ENCODE measurements around the gene ROBO2.

Gene ROBO2

DNA sequence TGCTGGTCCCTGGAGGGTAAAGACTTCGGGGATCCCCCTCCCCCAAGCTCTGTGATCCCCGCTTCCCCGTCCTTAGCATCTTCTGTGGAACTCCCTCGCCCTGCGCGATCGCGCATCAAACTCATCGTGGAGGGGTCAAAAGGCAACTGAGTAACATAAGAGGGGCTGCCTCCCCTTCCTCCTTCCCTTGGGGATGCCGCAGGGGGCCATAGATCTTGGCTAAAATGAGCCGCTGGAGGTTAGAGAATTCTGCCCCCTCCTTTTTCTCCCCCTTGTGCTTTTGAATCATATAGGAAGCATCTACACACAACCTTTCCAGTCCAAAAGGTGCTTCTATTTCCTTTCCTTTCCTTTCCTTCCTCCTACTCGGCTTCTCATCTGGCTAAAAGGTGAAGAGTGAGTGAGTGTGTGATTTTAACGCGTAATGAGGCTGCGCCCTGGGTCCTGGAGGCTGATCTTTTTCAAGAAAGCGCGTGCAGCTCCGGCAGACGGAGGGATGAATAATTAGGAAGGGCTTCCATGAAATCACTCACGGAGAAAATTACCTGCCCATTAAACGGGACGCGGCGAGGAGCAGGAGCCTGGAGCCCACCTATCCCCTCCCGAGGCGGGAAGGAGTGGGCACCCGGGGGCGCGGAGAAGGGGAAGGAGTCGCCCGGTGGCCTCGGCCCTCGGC lies 831 bp upstream of the ROBO2 start:
- Histone ChIP-seq H3K36me3 (no peaks in the 10 kb centered on the region), H3K27me3 (no peaks in the 10 kb centered on the region), H3K9me3 (no peaks in the 10 kb centered on the region), H3K4me1 (no peaks in the 10 kb centered on the region), H3K4me3 (ENCODE audit: low read depth, low read length) (peak overlapping the region; percentile 79)
- no peak for TF ChIP-seq CTCF (IDR thresholded peaks at IDR 0.05; ENCODE audit: low read depth, low read length)
- DNase-seq, result peak; percentile 18

- DNase-seq, result no peak
- H3K36me3 ChIP-seq, result no peaks in the 10 kb centered on the region
- no peaks in the 10 kb centered on the region for H3K9me3 ChIP-seq
- no peaks in the 10 kb centered on the region for H3K4me1 ChIP-seq
- H3K27me3 ChIP-seq, result no peaks in the 10 kb centered on the region
- peak overlapping the region; percentile 79 for H3K4me3 ChIP-seq (ENCODE audit: low read depth, low read length)
- no peak for TF ChIP-seq CTCF (IDR thresholded peaks at IDR 0.05; ENCODE audit: low read depth, low read length)
Observed at GRCh38 chr3:77040216-77040615, 317 bp downstream of the ROBO2 start.

GRCh38 chr3:77040926-77041722 lies 1.2 kb downstream of the ROBO2 start:
- H3K9me3 ChIP-seq, result no peaks in the 10 kb centered on the region
- no peaks in the 10 kb centered on the region for H3K36me3 ChIP-seq
- peak overlapping the region; percentile 79 for H3K4me3 ChIP-seq (ENCODE audit: low read depth, low read length)
- H3K4me1 ChIP-seq, result no peaks in the 10 kb centered on the region
- H3K27me3 ChIP-seq, result no peaks in the 10 kb centered on the region
- TF ChIP-seq CTCF (IDR thresholded peaks at IDR 0.05; ENCODE audit: low read depth, low read length), result no peak
- DNase-seq, result no peak

- no peak for DNase-seq
- peak overlapping the region; percentile 79 for H3K4me3 ChIP-seq (ENCODE audit: low read depth, low read length)
Observed at GRCh38 chr3:77041811-77042210, 1.9 kb downstream of the ROBO2 start.

GRCh38 chr3:77042343-77042742 lies 2.4 kb downstream of the ROBO2 start:
- no peaks in the 10 kb centered on the region for H3K4me1 ChIP-seq
- no peak for DNase-seq
- TF ChIP-seq CTCF (IDR thresholded peaks at IDR 0.05; ENCODE audit: low read depth, low read length), result no peak
- no peaks in the 10 kb centered on the region for H3K27me3 ChIP-seq
- H3K36me3 ChIP-seq, result no peaks in the 10 kb centered on the region
- no peaks in the 10 kb centered on the region for H3K9me3 ChIP-seq
- H3K4me3 ChIP-seq (ENCODE audit: low read depth, low read length), result peak overlapping the region; percentile 79

More at GRCh38 chr3:77041811-77042210, 1.9 kb downstream of the ROBO2 start:
- Histone ChIP-seq H3K4me1 (no peaks in the 10 kb centered on the region), H3K9me3 (no peaks in the 10 kb centered on the region), H3K36me3 (no peaks in the 10 kb centered on the region), H3K27me3 (no peaks in the 10 kb centered on the region)
- no peak for TF ChIP-seq CTCF (IDR thresholded peaks at IDR 0.05; ENCODE audit: low read depth, low read length)

DNA sequence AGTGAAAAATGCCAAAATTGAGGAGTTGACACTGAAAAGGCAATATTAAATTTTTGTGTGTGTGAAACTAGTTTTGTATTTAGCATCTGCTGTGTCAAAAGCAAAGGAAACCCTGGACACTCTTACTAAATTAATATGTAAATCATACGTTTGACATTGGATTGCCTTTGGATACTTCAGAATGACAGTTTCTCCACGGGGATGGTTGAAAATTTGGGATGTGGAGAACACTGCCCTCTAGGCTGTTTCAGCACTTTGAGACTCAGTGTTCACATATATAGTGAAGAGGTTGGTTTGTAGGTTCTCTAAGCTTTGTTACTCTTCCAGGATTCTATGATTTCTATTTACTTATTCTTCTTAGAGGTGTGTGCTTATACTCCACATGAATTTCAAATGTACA lies 3.0 kb downstream of the ROBO2 start:
- H3K4me3 ChIP-seq (ENCODE audit: low read depth, low read length), result peak overlapping the region; percentile 79
- H3K27me3 ChIP-seq, result no peaks in the 10 kb centered on the region
- peak; percentile 71 for TF ChIP-seq CTCF (IDR thresholded peaks at IDR 0.05; ENCODE audit: low read depth, low read length)
- DNase-seq, result peak; percentile 15
- no peaks in the 10 kb centered on the region for H3K36me3 ChIP-seq
- H3K4me1 ChIP-seq, result no peaks in the 10 kb centered on the region
- no peaks in the 10 kb centered on the region for H3K9me3 ChIP-seq
